ENCODE data around the gene AGBL1.

- TF ChIP-seq, protein P1, sequence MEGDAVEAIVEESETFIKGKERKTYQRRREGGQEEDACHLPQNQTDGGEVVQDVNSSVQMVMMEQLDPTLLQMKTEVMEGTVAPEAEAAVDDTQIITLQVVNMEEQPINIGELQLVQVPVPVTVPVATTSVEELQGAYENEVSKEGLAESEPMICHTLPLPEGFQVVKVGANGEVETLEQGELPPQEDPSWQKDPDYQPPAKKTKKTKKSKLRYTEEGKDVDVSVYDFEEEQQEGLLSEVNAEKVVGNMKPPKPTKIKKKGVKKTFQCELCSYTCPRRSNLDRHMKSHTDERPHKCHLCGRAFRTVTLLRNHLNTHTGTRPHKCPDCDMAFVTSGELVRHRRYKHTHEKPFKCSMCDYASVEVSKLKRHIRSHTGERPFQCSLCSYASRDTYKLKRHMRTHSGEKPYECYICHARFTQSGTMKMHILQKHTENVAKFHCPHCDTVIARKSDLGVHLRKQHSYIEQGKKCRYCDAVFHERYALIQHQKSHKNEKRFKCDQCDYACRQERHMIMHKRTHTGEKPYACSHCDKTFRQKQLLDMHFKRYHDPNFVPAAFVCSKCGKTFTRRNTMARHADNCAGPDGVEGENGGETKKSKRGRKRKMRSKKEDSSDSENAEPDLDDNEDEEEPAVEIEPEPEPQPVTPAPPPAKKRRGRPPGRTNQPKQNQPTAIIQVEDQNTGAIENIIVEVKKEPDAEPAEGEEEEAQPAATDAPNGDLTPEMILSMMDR (IDR thresholded peaks at IDR 0.05): no peak
- no peak for TF ChIP-seq EZH2 (IDR thresholded peaks at IDR 0.05; ENCODE audit: borderline replicate concordance, insufficient read depth, low read depth, low read length, poor library complexity, severe bottlenecking)
Measured at GRCh38 chr15:86829245-86829644, 749.6 kb downstream of the AGBL1 start.

Measured in B cell (primary cell).